ENCODE data around the gene DOLPP1. TPM values are rescaled to one million over a fixed set of nuclear protein-coding genes. Genes with fewer than 3 reads are reported as not detected.

Gene DOLPP1
- total and polyA plus RNA-seq, 4 donors = 14.9 to 31.4 (median 20.5) TPM

DNA sequence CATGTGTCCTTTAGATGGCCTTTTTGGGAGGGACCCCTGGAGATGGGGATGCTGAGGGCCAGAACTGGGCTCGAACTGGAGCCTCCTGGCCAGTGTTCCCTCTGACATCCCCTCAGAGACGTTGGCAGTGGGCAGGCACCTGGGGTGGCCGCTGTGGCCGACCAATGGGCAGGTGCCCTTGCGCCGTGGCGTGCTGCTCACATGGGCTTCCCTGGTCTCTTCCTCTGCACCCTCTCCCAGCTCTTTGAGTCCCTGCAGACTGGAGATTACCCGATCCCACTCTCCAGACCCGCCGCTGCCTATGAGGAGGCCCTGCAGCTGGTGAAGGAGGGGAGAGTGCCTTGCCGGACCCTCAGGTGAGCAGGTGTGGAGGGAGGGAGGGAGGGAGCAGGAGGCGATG lies 19.9 kb upstream of the DOLPP1 start:
- 94% methylated on average over 9 of the region's 12 CpGs for WGBS (ENCODE audit: insufficient coverage)
- Histone ChIP-seq H3K27ac (ENCODE audit: low read depth, low read length) (no peak overlapping the region), H3K27me3 (ENCODE audit: control insufficient read depth, insufficient read depth, low read length) (no peaks in the 10 kb centered on the region), H3K4me3 (ENCODE audit: low read depth, low read length) (no peak overlapping the region), H3K9me3 (ENCODE audit: control insufficient read depth, insufficient read depth, low read length) (no peaks in the 10 kb centered on the region), H3K4me1 (ENCODE audit: control insufficient read depth, insufficient read depth, low read length) (no peaks in the 10 kb centered on the region), H3K36me3 (ENCODE audit: control insufficient read depth, insufficient read depth, low read length) (peaks cover 76% of the 10 kb centered on the region)
- DNase-seq (ENCODE audit: low read depth in 4 of 6, low spot score in 6 of 6) = no peak

DNA sequence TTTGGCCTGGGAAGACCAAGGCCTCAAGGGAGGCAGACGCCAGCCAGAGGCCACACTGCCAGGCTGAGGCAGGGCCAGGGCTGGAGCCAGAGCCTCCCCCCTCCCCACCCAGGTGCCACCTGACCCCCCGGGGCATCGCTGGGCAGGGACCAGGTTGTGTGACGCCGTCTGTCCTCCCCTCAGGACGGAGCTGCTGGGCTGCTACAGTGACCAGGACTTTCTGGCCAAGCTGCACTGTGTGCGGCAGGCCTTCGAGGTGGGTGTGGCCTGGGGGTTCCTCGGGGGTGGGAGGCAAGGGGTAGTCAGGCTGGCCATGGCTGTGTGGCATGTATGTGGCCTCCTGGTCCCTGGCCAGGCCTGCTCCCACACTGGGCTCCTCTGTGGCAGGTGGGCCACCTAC lies 17.9 kb upstream of the DOLPP1 start:
- no peaks in the 10 kb centered on the region for H3K4me1 ChIP-seq (ENCODE audit: control insufficient read depth, insufficient read depth, low read length)
- H3K27ac ChIP-seq (ENCODE audit: low read depth, low read length) = no peak overlapping the region
- no peaks in the 10 kb centered on the region for H3K9me3 ChIP-seq (ENCODE audit: control insufficient read depth, insufficient read depth, low read length)
- DNase-seq (ENCODE audit: low read depth in 4 of 6, low spot score in 6 of 6) = no peak
- H3K4me3 ChIP-seq (ENCODE audit: low read depth, low read length) = no peak overlapping the region
- H3K27me3 ChIP-seq (ENCODE audit: control insufficient read depth, insufficient read depth, low read length) = no peaks in the 10 kb centered on the region
- H3K36me3 ChIP-seq (ENCODE audit: control insufficient read depth, insufficient read depth, low read length) = peaks cover 83% of the 10 kb centered on the region
- 95% methylated on average over 8 of the region's 9 CpGs for WGBS (ENCODE audit: insufficient coverage)

DNA sequence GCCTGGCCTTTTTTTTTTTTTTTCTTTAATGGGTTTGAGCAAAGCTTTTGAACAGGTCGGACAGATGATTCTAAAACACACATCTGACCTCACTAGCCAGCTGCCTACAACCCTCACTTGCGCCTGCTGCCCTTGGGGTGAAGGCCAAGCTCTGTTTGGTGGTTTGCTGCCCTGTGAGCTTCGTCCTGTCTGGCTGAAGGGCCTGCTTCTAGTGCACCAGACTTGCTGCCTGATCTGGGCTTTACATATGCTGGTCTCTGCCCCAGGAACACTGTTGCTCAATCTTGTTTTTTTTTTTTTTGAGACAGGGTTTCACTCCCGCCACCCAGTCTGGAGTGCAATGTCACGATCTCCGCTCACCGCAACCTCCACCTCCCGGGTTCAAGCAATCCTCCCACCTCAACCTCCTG lies 16.4 kb upstream of the DOLPP1 start:
- no peak for DNase-seq (ENCODE audit: low read depth in 4 of 6, low spot score in 6 of 6)
- H3K4me1 ChIP-seq (ENCODE audit: control insufficient read depth, insufficient read depth, low read length) = peaks cover 4% of the 10 kb centered on the region
- H3K27ac ChIP-seq (ENCODE audit: low read depth, low read length) = no peak overlapping the region
- H3K27me3 ChIP-seq (ENCODE audit: control insufficient read depth, insufficient read depth, low read length) = no peaks in the 10 kb centered on the region
- WGBS (ENCODE audit: insufficient coverage) = 98% methylated on average over 7 of the region's 8 CpGs
- no peak overlapping the region for H3K4me3 ChIP-seq (ENCODE audit: low read depth, low read length)
- H3K36me3 ChIP-seq (ENCODE audit: control insufficient read depth, insufficient read depth, low read length) = peaks cover 88% of the 10 kb centered on the region
- no peaks in the 10 kb centered on the region for H3K9me3 ChIP-seq (ENCODE audit: control insufficient read depth, insufficient read depth, low read length)

DNA sequence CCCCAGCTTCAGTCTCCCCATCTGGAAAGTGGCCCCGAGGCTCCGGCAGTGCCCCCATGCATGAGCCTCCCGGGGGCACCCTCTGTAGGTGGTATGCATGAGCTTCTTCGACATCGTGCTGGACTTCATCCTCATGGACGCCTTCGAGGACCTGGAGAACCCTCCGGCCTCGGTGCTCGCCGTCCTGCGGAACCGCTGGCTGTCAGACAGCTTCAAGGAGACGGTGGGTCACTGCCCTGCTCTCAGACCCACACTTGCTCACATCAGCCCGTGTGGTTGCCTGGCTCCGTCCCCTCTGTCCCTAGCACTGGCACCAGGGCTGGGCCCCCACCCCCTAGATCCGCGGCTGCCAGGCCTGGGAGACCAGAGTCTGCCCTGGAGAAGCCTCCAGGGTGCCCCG lies 12.8 kb upstream of the DOLPP1 start:
- no peaks in the 10 kb centered on the region for H3K27me3 ChIP-seq (ENCODE audit: control insufficient read depth, insufficient read depth, low read length)
- H3K27ac ChIP-seq (ENCODE audit: low read depth, low read length) = no peak overlapping the region
- DNase-seq (ENCODE audit: low read depth in 4 of 6, low spot score in 6 of 6) = no peak
- WGBS (ENCODE audit: insufficient coverage) = 96% methylated on average over 19 of the region's 19 CpGs
- H3K36me3 ChIP-seq (ENCODE audit: control insufficient read depth, insufficient read depth, low read length) = peaks cover 82% of the 10 kb centered on the region
- H3K4me1 ChIP-seq (ENCODE audit: control insufficient read depth, insufficient read depth, low read length) = peaks cover 26% of the 10 kb centered on the region
- H3K9me3 ChIP-seq (ENCODE audit: control insufficient read depth, insufficient read depth, low read length) = no peaks in the 10 kb centered on the region
- H3K4me3 ChIP-seq (ENCODE audit: low read depth, low read length) = no peak overlapping the region

DNA sequence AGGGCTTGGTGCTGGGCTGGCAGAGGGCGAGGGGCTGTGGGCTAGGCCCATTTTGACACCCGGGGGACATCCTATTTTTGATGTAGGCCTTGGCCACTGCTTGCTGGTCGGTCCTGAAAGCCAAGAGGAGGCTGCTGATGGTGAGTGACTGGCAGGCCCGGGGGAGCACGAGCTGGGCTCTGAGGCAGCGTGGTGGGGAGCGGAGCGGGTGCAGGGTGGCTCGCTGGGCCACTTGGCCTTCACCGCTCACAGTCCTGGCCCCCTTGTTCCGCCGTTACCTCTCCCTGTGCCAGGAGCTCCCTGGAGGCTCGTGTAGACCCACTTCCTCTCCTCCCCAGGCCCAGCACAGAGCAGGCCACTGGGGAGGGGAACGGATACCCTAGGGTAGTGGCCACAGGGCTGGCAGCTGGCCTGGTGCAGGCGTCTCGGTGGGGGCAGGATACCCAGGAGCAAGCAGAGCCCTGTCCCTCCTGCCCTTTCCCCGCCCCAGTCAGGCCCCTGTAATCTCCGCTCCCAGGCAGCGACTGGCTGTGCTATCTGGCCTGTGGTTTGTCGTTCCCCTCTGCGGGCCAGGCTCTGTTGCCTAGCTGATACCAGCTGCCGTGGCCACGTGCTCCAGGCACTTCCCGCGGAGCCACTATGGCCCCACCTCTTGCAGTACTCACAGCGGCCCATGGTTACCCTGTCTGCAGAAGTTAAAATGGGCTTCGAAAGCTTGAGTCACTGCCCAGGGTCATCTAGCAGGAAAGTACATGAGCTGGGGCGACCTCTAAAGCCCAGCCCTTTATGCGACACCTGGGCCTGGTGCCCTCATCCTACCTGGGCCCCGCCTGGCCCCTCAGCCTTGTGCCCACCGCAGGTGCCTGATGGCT lies 11.7 kb upstream of the DOLPP1 start:
- Histone ChIP-seq H3K27ac (ENCODE audit: low read depth, low read length) (no peak overlapping the region), H3K4me1 (ENCODE audit: control insufficient read depth, insufficient read depth, low read length) (peaks cover 26% of the 10 kb centered on the region), H3K9me3 (ENCODE audit: control insufficient read depth, insufficient read depth, low read length) (no peaks in the 10 kb centered on the region), H3K36me3 (ENCODE audit: control insufficient read depth, insufficient read depth, low read length) (peaks cover 72% of the 10 kb centered on the region), H3K27me3 (ENCODE audit: control insufficient read depth, insufficient read depth, low read length) (no peaks in the 10 kb centered on the region), H3K4me3 (ENCODE audit: low read depth, low read length) (no peak overlapping the region)
- WGBS (ENCODE audit: insufficient coverage) = 80% methylated on average over 31 of the region's 31 CpGs
- DNase-seq (ENCODE audit: low read depth in 4 of 6, low spot score in 6 of 6) = no peak

DNA sequence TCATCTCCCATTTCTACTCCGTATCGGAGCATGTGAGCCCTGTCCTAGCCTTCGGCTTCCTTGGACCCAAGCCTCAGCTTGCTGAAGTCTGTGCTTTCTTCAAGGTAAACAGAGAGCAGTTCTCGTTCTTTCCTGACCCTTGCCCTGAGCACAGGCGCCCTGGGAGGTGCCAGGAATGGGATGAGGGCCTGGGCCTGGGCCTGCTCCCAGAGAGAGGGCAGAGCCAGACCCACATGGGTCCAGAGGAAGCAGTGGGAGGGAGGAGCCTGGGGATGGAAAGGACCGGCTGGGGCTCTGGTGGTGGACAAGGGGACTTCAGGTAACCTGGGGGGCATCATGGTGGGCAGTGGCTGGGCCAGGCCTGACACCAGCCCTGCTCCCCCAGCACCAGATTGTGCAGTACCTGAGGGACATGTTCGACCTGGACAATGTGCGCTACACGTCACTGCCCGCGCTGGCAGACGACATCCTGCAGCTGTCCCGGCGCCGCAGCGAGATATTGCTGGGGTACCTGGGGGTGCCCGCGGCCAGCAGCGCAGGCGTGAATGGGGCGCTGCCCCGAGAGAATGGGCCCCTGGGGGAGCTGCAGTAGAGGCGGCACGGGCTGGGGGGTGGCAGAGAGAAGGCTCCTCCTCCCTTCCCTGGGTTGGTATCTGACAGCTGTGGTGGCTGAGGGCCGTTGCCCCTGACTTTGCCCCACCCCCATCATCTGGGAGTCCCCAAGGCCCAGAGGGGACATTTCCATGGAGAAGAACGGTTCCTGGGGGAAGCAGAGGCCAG lies 10.9 kb upstream of the DOLPP1 start:
- no peak for DNase-seq (ENCODE audit: low read depth in 4 of 6, low spot score in 6 of 6)
- H3K4me1 ChIP-seq (ENCODE audit: control insufficient read depth, insufficient read depth, low read length) = peaks cover 26% of the 10 kb centered on the region
- H3K4me3 ChIP-seq (ENCODE audit: low read depth, low read length) = no peak overlapping the region
- no peak overlapping the region for H3K27ac ChIP-seq (ENCODE audit: low read depth, low read length)
- H3K36me3 ChIP-seq (ENCODE audit: control insufficient read depth, insufficient read depth, low read length) = peaks cover 63% of the 10 kb centered on the region
- H3K9me3 ChIP-seq (ENCODE audit: control insufficient read depth, insufficient read depth, low read length) = no peaks in the 10 kb centered on the region
- WGBS (ENCODE audit: insufficient coverage) = 88% methylated on average over 22 of the region's 26 CpGs
- H3K27me3 ChIP-seq (ENCODE audit: control insufficient read depth, insufficient read depth, low read length) = no peaks in the 10 kb centered on the region

DNA sequence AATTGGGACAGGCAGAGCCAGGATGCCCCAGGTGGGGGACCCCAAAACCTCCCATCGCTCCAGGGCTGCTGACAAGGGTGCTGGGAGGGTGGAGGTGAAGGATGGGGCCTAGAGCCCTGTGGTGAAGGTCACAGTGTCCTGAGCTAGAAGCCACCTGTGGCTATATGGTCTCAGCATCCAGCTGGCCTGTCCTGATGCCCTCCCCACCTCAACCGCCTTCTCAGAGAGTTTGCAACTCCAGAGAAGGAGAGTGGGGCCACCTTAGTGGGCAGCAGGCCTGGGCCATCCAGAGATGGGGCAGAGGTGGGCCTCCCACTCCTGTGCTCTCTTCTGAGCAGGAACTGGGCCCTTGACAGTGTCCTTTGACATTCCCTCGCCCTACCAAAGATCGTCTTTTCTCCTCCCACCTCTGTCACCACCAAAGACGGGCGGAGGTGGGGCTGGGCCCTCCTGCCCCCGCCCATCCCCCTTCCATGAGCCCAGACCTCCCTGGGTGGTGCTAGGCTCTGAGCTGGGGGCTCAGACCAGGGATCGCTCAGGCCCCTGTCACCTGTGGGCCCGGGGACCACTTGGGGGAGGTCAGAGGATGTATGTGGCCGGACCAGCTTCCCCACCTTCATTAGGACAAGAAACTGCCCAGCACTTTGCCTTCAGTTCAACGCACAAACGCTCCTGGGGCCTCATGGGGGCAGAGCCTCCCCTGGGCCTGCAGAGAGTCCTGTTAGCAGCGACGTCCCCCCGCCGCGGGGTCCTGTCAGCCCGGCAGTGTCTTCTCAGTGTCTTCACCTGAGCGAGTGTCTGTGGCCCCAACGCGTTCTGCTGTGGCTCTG lies 10.0 kb upstream of the DOLPP1 start:
- no peak for DNase-seq (ENCODE audit: low read depth in 4 of 6, low spot score in 6 of 6)
- H3K9me3 ChIP-seq (ENCODE audit: control insufficient read depth, insufficient read depth, low read length) = no peaks in the 10 kb centered on the region
- H3K27me3 ChIP-seq (ENCODE audit: control insufficient read depth, insufficient read depth, low read length) = no peaks in the 10 kb centered on the region
- no peak overlapping the region for H3K27ac ChIP-seq (ENCODE audit: low read depth, low read length)
- no peak overlapping the region for H3K4me3 ChIP-seq (ENCODE audit: low read depth, low read length)
- WGBS (ENCODE audit: insufficient coverage) = 56% methylated on average over 20 of the region's 21 CpGs
- peaks cover 56% of the 10 kb centered on the region for H3K36me3 ChIP-seq (ENCODE audit: control insufficient read depth, insufficient read depth, low read length)
- peaks cover 26% of the 10 kb centered on the region for H3K4me1 ChIP-seq (ENCODE audit: control insufficient read depth, insufficient read depth, low read length)

DNA sequence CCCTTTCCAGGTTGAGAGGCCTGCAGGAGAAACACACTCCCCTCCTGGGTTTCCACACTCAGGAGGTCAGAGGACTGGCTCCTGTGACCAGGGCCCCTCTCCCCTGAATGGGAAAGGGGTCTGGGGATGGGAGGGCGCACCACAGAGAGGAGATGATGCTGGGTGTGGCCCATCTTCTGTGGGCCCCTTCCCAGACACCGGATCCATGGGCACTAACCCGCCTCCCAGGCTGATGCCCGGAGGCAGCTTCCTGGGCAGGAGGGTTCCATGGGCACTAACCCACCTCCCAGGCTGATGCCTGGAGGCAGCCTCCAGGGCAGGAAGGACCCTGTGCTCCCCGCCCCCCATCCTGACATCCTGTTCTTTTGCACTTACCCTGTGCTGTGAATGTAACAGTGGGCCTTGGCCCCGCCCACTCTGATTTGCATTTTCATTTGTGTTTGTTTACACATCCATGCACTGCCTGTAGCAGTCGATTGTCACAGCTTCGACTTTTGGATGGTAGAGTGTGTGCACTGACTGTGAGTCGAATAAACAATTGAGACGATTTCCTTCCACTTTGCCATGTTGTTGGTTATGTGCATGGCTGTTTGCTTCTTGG lies 9.3 kb upstream of the DOLPP1 start:
- 34% methylated on average over 10 of the region's 10 CpGs for WGBS (ENCODE audit: insufficient coverage)
- DNase-seq (ENCODE audit: low read depth in 4 of 6, low spot score in 6 of 6) = peak in 4 of 6 donors; percentile 21 to 73 (median 54)
- Histone ChIP-seq H3K27ac (ENCODE audit: low read depth, low read length) (no peak overlapping the region), H3K9me3 (ENCODE audit: control insufficient read depth, insufficient read depth, low read length) (no peaks in the 10 kb centered on the region), H3K36me3 (ENCODE audit: control insufficient read depth, insufficient read depth, low read length) (peaks cover 58% of the 10 kb centered on the region), H3K27me3 (ENCODE audit: control insufficient read depth, insufficient read depth, low read length) (no peaks in the 10 kb centered on the region), H3K4me3 (ENCODE audit: low read depth, low read length) (no peak overlapping the region), H3K4me1 (ENCODE audit: control insufficient read depth, insufficient read depth, low read length) (peaks cover 26% of the 10 kb centered on the region)

DNA sequence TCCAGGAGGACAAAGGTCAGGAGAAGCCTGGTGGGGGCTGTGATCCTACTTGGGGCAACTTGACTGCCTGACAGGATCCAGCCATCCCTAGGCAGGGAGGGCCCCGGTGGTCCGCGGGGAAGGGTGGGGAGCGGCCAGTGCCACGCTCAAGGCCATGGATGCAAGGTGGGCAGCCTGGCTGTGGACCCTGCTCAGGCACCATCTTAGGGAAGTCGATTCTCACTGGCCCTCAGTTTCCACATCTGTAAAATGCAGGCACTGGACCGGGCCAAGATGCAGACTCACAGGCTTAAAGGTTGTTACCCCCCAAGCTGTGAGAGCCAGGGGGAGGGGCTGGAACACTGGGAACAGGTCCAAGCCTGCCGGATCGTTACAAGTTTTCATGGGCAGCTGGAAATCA lies 8.7 kb upstream of the DOLPP1 start:
- no peaks in the 10 kb centered on the region for H3K9me3 ChIP-seq (ENCODE audit: control insufficient read depth, insufficient read depth, low read length)
- H3K27ac ChIP-seq (ENCODE audit: low read depth, low read length) = no peak overlapping the region
- no peaks in the 10 kb centered on the region for H3K27me3 ChIP-seq (ENCODE audit: control insufficient read depth, insufficient read depth, low read length)
- WGBS (ENCODE audit: insufficient coverage) = 64% methylated on average over 6 of the region's 9 CpGs
- peak in 1 of 6 donors; percentile 10 for DNase-seq (ENCODE audit: low read depth in 4 of 6, low spot score in 6 of 6)
- H3K4me3 ChIP-seq (ENCODE audit: low read depth, low read length) = no peak overlapping the region
- peaks cover 55% of the 10 kb centered on the region for H3K36me3 ChIP-seq (ENCODE audit: control insufficient read depth, insufficient read depth, low read length)
- H3K4me1 ChIP-seq (ENCODE audit: control insufficient read depth, insufficient read depth, low read length) = peaks cover 26% of the 10 kb centered on the region
